T-cell (primary cell): ENCODE results near the gene PER2. TPM values are rescaled to one million over a fixed set of nuclear protein-coding genes. Genes with fewer than 3 reads are reported as not detected.

Experiments
- ATAC-seq, 4 experiments: fragments of 200-7000 bp in 3 of 4; fragments of 150-1000 bp in 1 of 4; cut with Tn5 transposase; replicated peaks in 1 of 4; 1 replicate in 3 of 4; 2 replicates in 1 of 4; pipeline ENCODE4 v1.10.0; 2021; ENCODE audit warnings: moderate library complexity in 3 of 4, mild to moderate bottlenecking in 2 of 4, moderate number of reproducible peaks in 1 of 4
- CTCF ChIA-PET, 2 donors: fragments of 300-600 bp; sonication (Branson Sonifier 250); formaldehyde crosslinking; loops; one replicate each; lab custom pipeline; 2022; ENCODE audit warnings: antibody characterized with exemption in 2 of 2; lab: Charles Lee
- POLR2A ChIA-PET, 2 donors: fragments of 300-600 bp; sonication (Branson Sonifier 250); formaldehyde crosslinking; loops; one replicate each; lab custom pipeline; 2022; ENCODE audit warnings: antibody characterized with exemption in 2 of 2; lab: Charles Lee
- DNase-seq, 35 experiments: peaks; one replicate each; pipeline versions ENCODE4 v3.0.0 to v3.0.0-alpha.2; 2013 to 2023
- H3K27ac ChIP-seq: one replicate; pipeline ENCODE4 v1.5.1; 2013; ENCODE audit warnings: low read length
- H3K27me3 ChIP-seq, 2 experiments: replicated peaks in 1 of 2; 1 replicate in 1 of 2; 2 replicates in 1 of 2; pipeline versions ENCODE4 v1.6.1 to v1.7.0; 2013; ENCODE audit warnings: low read length in 1 of 2, mixed read lengths in 1 of 2; ENCODE audit not compliant: control insufficient read depth in 2 of 2, insufficient read depth in 2 of 2; ENCODE audit errors: extremely low read depth in 1 of 2
- H3K36me3 ChIP-seq, 2 donors: 1 replicate in 1 of 2; 2 replicates in 1 of 2; pipeline versions ENCODE4 v1.6.1 to v1.7.0; 2013; ENCODE audit warnings: low read length in 1 of 2; ENCODE audit not compliant: control insufficient read depth in 2 of 2, insufficient read depth in 1 of 2; ENCODE audit errors: extremely low read depth in 1 of 2
- H3K4me1 ChIP-seq, 2 experiments: 1 replicate in 1 of 2; 2 replicates in 1 of 2; pipeline versions ENCODE4 v1.6.1 to v1.7.0; 2013; ENCODE audit warnings: low read length in 2 of 2, mixed read lengths in 1 of 2; ENCODE audit not compliant: insufficient read depth in 2 of 2, control insufficient read depth in 1 of 2; ENCODE audit errors: extremely low read depth in 1 of 2
- H3K4me3 ChIP-seq, 2 donors: 1 replicate in 1 of 2; 2 replicates in 1 of 2; pipeline versions ENCODE4 v1.5.1 to v1.7.0; 2013; ENCODE audit warnings: mild to moderate bottlenecking in 2 of 2, low read length in 1 of 2, moderate library complexity in 1 of 2; ENCODE audit not compliant: control insufficient read depth in 1 of 2; ENCODE audit errors: extremely low read depth in 1 of 2
- H3K9me3 ChIP-seq: 2 replicates; pipeline ENCODE4 v1.7.0; 2013
- H3K27ac Mint-ChIP-seq, 2 donors: one replicate each; pipeline ENCODE4 v1.8.0; 2020 to 2021; ENCODE audit warnings: mild to moderate bottlenecking in 2 of 2, mixed read lengths in 2 of 2
- H3K27me3 Mint-ChIP-seq, 2 donors: one replicate each; pipeline ENCODE4 v1.8.0; 2021 to 2022; ENCODE audit warnings: mixed read lengths in 2 of 2
- H3K36me3 Mint-ChIP-seq: one replicate; pipeline ENCODE4 v1.8.0; 2021; ENCODE audit warnings: mixed read lengths
- H3K4me1 Mint-ChIP-seq, 3 donors: one replicate each; pipeline ENCODE4 v1.8.0; 2020 to 2022; ENCODE audit warnings: mixed read lengths in 3 of 3, mild to moderate bottlenecking in 1 of 3
- H3K4me3 Mint-ChIP-seq, 3 donors: one replicate each; pipeline ENCODE4 v1.8.0; 2020 to 2022; ENCODE audit warnings: mild to moderate bottlenecking in 3 of 3, mixed read lengths in 3 of 3, moderate library complexity in 3 of 3
- H3K9me3 Mint-ChIP-seq, 3 donors: one replicate each; pipeline ENCODE4 v1.8.0; 2020 to 2022; ENCODE audit warnings: mixed read lengths in 3 of 3
- WGBS: methylation state at CpG from one replicate; pipeline ENCODE4 v1.1.5; 2013; ENCODE audit warnings: missing lambda C conversion rate; ENCODE audit not compliant: insufficient coverage; 5-methylcytosine and 5-hydroxymethylcytosine counted together
- total RNA-seq, 35 experiments: library from RNA in 6 of 35; stranded (reverse) in 6 of 35; fragments of 120-200 nt in 1 of 35; gene quantifications; one replicate each; pipeline versions ENCODE4 v1.2.1 to v1.2.4 and lab custom pipeline; 2013 to 2026

The PER2 gene
- total RNA-seq, 5 donors from 2014 or later (not counting 1 experiment from before 2014, with no cell fraction given) = 9.3 to 24.5 (median 13.0) TPM

- Mint-ChIP-seq H3K36me3 (peaks cover 11% of the 10 kb centered on the region), H3K4me3 (no peak overlapping the region), H3K4me1 (peaks cover 13 to 41% (median 25%) of the 10 kb centered on the region in 3 donors), H3K27me3 (peaks cover 0 to 7% of the 10 kb centered on the region in 2 donors), H3K27ac (no peak overlapping the region), H3K9me3 (no peaks in the 10 kb centered on the region)
- DNase-seq (no peak), ATAC-seq (no peak)
- POLR2A ChIA-PET = no interaction called here
- CTCF ChIA-PET = no interaction called here
- Histone ChIP-seq H3K27me3 (peaks cover 0 to 14% of the 10 kb centered on the region in 2 experiments), H3K4me1 (peaks cover 5 to 13% of the 10 kb centered on the region in 2 experiments), H3K4me3 (no peak overlapping the region), H3K36me3 (peaks cover 0 to 13% of the 10 kb centered on the region in 2 donors), H3K27ac (no peak overlapping the region), H3K9me3 (no peaks in the 10 kb centered on the region)
- 86% methylated on average over 7 of the region's 8 CpGs for WGBS
Observed at GRCh38 chr2:238226698-238227586, 61.5 kb downstream of the PER2 start.

- ATAC-seq (no peak), DNase-seq (no peak)
- POLR2A ChIA-PET = no interaction called here
- CTCF ChIA-PET = no interaction called here
- no peak overlapping the region for H3K27ac ChIP-seq
- H3K9me3 Mint-ChIP-seq = no peaks in the 10 kb centered on the region
- H3K27ac Mint-ChIP-seq = no peak overlapping the region
- H3K36me3 ChIP-seq = peaks cover 0 to 13% of the 10 kb centered on the region in 2 donors
- 91% methylated on average over 35 of the region's 38 CpGs for WGBS
- peaks cover 4 to 5% of the 10 kb centered on the region in 2 experiments for H3K4me1 ChIP-seq
- peaks cover 8 to 33% (median 18%) of the 10 kb centered on the region in 3 donors for H3K4me1 Mint-ChIP-seq
- H3K27me3 ChIP-seq = peaks cover 0 to 7% of the 10 kb centered on the region in 2 experiments
- H3K4me3 ChIP-seq = no peak overlapping the region
- peaks cover 11% of the 10 kb centered on the region for H3K36me3 Mint-ChIP-seq
- no peak overlapping the region for H3K4me3 Mint-ChIP-seq
- peaks cover 0 to 7% of the 10 kb centered on the region in 2 donors for H3K27me3 Mint-ChIP-seq
- no peaks in the 10 kb centered on the region for H3K9me3 ChIP-seq
Observed at GRCh38 chr2:238225911-238226697, 62.3 kb downstream of the PER2 start.

DNA sequence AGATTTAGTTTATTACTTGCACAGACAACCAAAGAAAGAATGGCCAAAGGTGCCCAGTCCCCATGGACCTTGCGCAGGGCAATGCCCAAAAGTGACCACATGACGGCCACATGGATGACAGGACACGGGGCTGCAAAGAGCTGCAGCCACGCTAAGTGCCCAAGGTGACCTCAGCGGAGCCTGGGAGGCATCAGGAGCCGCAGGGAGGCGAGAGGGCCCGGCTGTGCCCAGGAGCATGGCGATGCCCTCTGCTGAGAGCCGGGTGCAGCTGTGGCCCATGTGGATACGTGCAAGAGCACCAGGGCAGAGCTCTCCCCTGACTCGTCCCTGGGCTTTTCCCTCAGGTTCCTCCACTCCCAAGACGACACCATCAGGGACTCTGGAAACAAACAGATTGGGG is 63.3 kb downstream of the PER2 start:
- H3K9me3 ChIP-seq = no peaks in the 10 kb centered on the region
- H3K27ac Mint-ChIP-seq = no peak overlapping the region
- ChIA-PET CTCF (no interaction called here), POLR2A (no interaction called here)
- peaks cover 0 to 13% of the 10 kb centered on the region in 2 donors for H3K36me3 ChIP-seq
- H3K9me3 Mint-ChIP-seq = no peaks in the 10 kb centered on the region
- H3K27ac ChIP-seq = no peak overlapping the region
- H3K4me1 Mint-ChIP-seq = peaks cover 0 to 23% (median 10%) of the 10 kb centered on the region in 3 donors
- WGBS = 85% methylated on average over 13 of the region's 13 CpGs
- H3K4me3 Mint-ChIP-seq = no peak overlapping the region
- peaks cover 11% of the 10 kb centered on the region for H3K36me3 Mint-ChIP-seq
- H3K4me1 ChIP-seq = no peaks in the 10 kb centered on the region
- peaks cover 0 to 2% of the 10 kb centered on the region in 2 donors for H3K27me3 Mint-ChIP-seq
- peaks cover 0 to 5% of the 10 kb centered on the region in 2 experiments for H3K27me3 ChIP-seq
- ATAC-seq = no peak
- H3K4me3 ChIP-seq = no peak overlapping the region
- no peak for DNase-seq

- Histone ChIP-seq H3K27ac (no peak overlapping the region), H3K36me3 (peaks cover 0 to 13% of the 10 kb centered on the region in 2 donors), H3K4me3 (no peak overlapping the region), H3K9me3 (no peaks in the 10 kb centered on the region), H3K27me3 (peaks cover 0 to 5% of the 10 kb centered on the region in 2 experiments), H3K4me1 (no peaks in the 10 kb centered on the region)
- Mint-ChIP-seq H3K9me3 (no peaks in the 10 kb centered on the region), H3K27me3 (peaks cover 0 to 2% of the 10 kb centered on the region in 2 donors), H3K4me1 (peaks cover 0 to 17% (median 10%) of the 10 kb centered on the region in 3 donors), H3K27ac (no peak overlapping the region), H3K36me3 (peaks cover 11% of the 10 kb centered on the region), H3K4me3 (no peak overlapping the region)
- no peak for DNase-seq
- WGBS = 96% methylated on average over 17 of the region's 29 CpGs
- ChIA-PET CTCF (no interaction called here), POLR2A (no interaction called here)
- no peak for ATAC-seq
Observed at GRCh38 chr2:238224356-238225035, 63.9 kb downstream of the PER2 start.

DNA sequence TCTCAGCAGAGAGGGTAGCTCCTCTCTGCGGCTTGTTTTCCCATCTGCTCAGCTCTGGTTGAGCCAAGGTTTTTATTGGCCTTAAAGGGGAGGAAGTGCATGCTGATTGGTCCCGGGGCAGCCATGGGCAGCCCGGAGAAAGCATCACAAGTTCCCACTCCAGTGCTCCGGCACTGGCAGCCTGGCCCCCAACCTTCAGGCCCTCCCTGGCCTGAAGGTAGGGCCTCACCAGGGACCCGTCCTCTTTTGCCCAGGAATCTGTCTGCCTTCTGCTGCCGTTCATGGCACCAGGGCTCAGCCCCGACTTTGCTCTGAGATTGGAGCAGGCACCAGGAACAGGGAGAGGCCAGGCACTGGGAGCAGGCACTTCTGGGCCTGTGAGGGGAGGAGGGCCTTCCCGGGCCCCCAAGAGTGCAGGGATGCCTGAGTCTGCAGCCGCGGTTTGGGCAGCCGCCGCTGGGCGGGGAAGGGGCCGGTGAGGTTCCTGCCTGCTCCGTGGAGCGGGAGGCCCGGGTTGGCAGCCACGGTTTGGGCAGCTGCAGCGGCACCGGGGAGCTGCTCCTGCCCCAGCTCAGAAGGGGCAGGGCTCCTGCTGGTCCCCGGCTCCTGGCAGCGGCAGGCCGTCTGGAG is 67.4 kb downstream of the PER2 start:
- Histone ChIP-seq H3K4me1 (no peaks in the 10 kb centered on the region), H3K27me3 (peaks cover 0 to 20% of the 10 kb centered on the region in 2 experiments), H3K9me3 (no peaks in the 10 kb centered on the region), H3K36me3 (peaks cover 0 to 3% of the 10 kb centered on the region in 2 donors), H3K4me3 (no peak overlapping the region), H3K27ac (no peak overlapping the region)
- H3K27ac Mint-ChIP-seq = peak overlapping the region in 1 of 2 donors; percentile 34
- no peak for DNase-seq
- H3K9me3 Mint-ChIP-seq = no peaks in the 10 kb centered on the region
- peaks cover 0 to 5% of the 10 kb centered on the region in 2 donors for H3K27me3 Mint-ChIP-seq
- peak; percentile 48 to 67 (median 64) for ATAC-seq
- H3K4me3 Mint-ChIP-seq = peak overlapping the region; percentile 17 to 55 (median 49)
- no peaks in the 10 kb centered on the region for H3K4me1 Mint-ChIP-seq
- ChIA-PET POLR2A (no interaction called here), CTCF (no interaction called here)
- 87% methylated on average over 16 of the region's 23 CpGs for WGBS
- H3K36me3 Mint-ChIP-seq = peaks cover 8% of the 10 kb centered on the region
